ENCODE results near the gene EFNA5. TPM values are rescaled to one million over a fixed set of nuclear protein-coding genes. Genes with fewer than 3 reads are reported as not detected.

Gene EFNA5
- polyA plus RNA-seq, 1 donor (not counting 4 experiments of a cell fraction or from before 2014, with no cell fraction given): 4.8 TPM

DNA sequence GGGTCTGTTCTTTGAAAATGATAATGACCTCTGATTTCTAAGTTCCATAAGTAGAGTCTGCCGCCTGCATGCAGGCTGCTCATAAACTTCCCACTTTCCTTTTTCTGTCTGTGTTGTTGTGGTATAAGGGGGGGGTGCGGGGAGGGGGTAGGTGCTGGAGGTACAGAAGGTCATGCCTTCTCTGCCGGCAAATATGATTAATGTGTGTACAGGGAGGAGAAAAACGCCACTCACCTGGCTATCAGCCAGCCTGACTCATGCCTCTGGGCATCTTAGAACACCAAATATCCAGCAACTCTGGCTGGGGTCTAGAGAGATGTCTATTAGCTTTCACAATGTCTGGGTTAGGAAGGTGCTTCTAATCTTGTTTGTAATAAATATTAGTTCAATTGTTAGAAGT lies 128.3 kb downstream of the EFNA5 start:
- Histone ChIP-seq H3K79me2 (ENCODE audit: control insufficient read depth, insufficient read depth, low read length) (peaks cover 6% of the 10 kb centered on the region), H3K36me3 (ENCODE audit: control insufficient read depth in 2 of 2, extremely low read depth in 1 of 2, insufficient read depth in 2 of 2, low read length in 2 of 2) (no peaks in the 10 kb centered on the region), H2AFZ (ENCODE audit: control insufficient read depth, low read length) (peak overlapping the region; percentile 26), H3K27ac (ENCODE audit: control insufficient read depth, insufficient read depth, low read length) (peak overlapping the region; percentile 65), H3K9me3 (ENCODE audit: control insufficient read depth, low read depth, low read length) (no peaks in the 10 kb centered on the region), H3K9ac (ENCODE audit: control insufficient read depth, extremely low read depth, insufficient read depth, low read length) (peak overlapping the region; percentile 9), H3K9me1 (ENCODE audit: control insufficient read depth, extremely low read depth, insufficient read depth, low read length) (no peaks in the 10 kb centered on the region), H4K20me1 (ENCODE audit: control insufficient read depth, extremely low read depth, insufficient read depth, low read length) (no peaks in the 10 kb centered on the region), H3K4me1 (ENCODE audit: control insufficient read depth, extremely low read depth, insufficient read depth, low read length) (peaks cover 20% of the 10 kb centered on the region), H3K27me3 (ENCODE audit: control insufficient read depth, extremely low read depth, insufficient read depth, low read length) (no peaks in the 10 kb centered on the region), H3K4me2 (ENCODE audit: control insufficient read depth, extremely low read depth, insufficient read depth, low read depth, low read length) (peak overlapping the region; percentile 69), H3K4me3 (ENCODE audit: control insufficient read depth in 2 of 3, extremely low read depth in 1 of 3, insufficient read depth in 2 of 3, low read depth in 1 of 3, low read length in 3 of 3) (peak overlapping the region in 2 of 3 experiments; percentile 23 to 55)
- FAIRE-seq (peak; percentile 96), DNase-seq (ENCODE audit: low read depth, low spot score) (peak; percentile 74)
- TF ChIP-seq, protein P1, sequence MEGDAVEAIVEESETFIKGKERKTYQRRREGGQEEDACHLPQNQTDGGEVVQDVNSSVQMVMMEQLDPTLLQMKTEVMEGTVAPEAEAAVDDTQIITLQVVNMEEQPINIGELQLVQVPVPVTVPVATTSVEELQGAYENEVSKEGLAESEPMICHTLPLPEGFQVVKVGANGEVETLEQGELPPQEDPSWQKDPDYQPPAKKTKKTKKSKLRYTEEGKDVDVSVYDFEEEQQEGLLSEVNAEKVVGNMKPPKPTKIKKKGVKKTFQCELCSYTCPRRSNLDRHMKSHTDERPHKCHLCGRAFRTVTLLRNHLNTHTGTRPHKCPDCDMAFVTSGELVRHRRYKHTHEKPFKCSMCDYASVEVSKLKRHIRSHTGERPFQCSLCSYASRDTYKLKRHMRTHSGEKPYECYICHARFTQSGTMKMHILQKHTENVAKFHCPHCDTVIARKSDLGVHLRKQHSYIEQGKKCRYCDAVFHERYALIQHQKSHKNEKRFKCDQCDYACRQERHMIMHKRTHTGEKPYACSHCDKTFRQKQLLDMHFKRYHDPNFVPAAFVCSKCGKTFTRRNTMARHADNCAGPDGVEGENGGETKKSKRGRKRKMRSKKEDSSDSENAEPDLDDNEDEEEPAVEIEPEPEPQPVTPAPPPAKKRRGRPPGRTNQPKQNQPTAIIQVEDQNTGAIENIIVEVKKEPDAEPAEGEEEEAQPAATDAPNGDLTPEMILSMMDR (optimal IDR thresholded peaks at IDR 0.05 in 1 of 3, IDR thresholded peaks at IDR 0.05 in 1 of 3, conservative IDR thresholded peaks at IDR 0.05 in 1 of 3; ENCODE audit: extremely low read depth in 1 of 3, insufficient read depth in 2 of 3, low read length in 3 of 3): no peak
- no peak for TF ChIP-seq EZH2 (IDR thresholded peaks at IDR 0.05; ENCODE audit: low read length)
- dilution Hi-C loops (cut with MboI; ENCODE audit: extremely low pct_ligation_motif_present, low sequenced_read_pairs): no loop called here

DNA sequence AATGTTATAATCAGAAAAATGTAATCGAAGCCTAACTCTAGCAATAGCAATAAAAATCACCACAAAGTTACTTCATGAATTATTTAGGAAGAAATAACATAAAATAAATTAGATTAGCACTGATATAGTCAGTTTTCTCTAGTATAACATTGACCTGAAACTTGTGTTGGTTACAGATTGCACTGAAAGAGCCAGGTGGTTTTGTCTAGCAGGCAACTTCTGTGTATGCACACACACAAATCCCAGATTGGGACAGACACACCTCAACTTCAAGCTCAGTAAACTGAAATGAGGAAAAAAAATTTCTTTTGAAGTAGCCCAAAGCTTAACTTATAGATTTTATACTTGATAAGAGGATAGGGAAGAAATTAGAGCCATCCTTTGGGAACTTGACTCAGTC lies 129.3 kb downstream of the EFNA5 start:
- Histone ChIP-seq H3K9me3 (ENCODE audit: control insufficient read depth, low read depth, low read length) (no peaks in the 10 kb centered on the region), H3K9ac (ENCODE audit: control insufficient read depth, extremely low read depth, insufficient read depth, low read length) (no peak overlapping the region), H3K79me2 (ENCODE audit: control insufficient read depth, insufficient read depth, low read length) (peaks cover 6% of the 10 kb centered on the region), H3K4me2 (ENCODE audit: control insufficient read depth, extremely low read depth, insufficient read depth, low read depth, low read length) (no peak overlapping the region), H3K36me3 (ENCODE audit: control insufficient read depth in 2 of 2, extremely low read depth in 1 of 2, insufficient read depth in 2 of 2, low read length in 2 of 2) (no peaks in the 10 kb centered on the region), H2AFZ (ENCODE audit: control insufficient read depth, low read length) (no peak overlapping the region), H4K20me1 (ENCODE audit: control insufficient read depth, extremely low read depth, insufficient read depth, low read length) (no peaks in the 10 kb centered on the region), H3K4me3 (ENCODE audit: control insufficient read depth in 2 of 3, extremely low read depth in 1 of 3, insufficient read depth in 2 of 3, low read depth in 1 of 3, low read length in 3 of 3) (no peak overlapping the region), H3K27ac (ENCODE audit: control insufficient read depth, insufficient read depth, low read length) (no peak overlapping the region), H3K27me3 (ENCODE audit: control insufficient read depth, extremely low read depth, insufficient read depth, low read length) (no peaks in the 10 kb centered on the region), H3K4me1 (ENCODE audit: control insufficient read depth, extremely low read depth, insufficient read depth, low read length) (peaks cover 20% of the 10 kb centered on the region), H3K9me1 (ENCODE audit: control insufficient read depth, extremely low read depth, insufficient read depth, low read length) (no peaks in the 10 kb centered on the region)
- TF ChIP-seq, protein P1 (optimal IDR thresholded peaks at IDR 0.05 in 1 of 3, IDR thresholded peaks at IDR 0.05 in 1 of 3, conservative IDR thresholded peaks at IDR 0.05 in 1 of 3; ENCODE audit: extremely low read depth in 1 of 3, insufficient read depth in 2 of 3, low read length in 3 of 3): no peak
- no peak for TF ChIP-seq EZH2 (IDR thresholded peaks at IDR 0.05; ENCODE audit: low read length)
- FAIRE-seq (no peak), DNase-seq (ENCODE audit: low read depth, low spot score) (no peak)
- dilution Hi-C loops (cut with MboI; ENCODE audit: extremely low pct_ligation_motif_present, low sequenced_read_pairs): no loop called here

Data from keratinocyte (primary cell).